Mucosa of descending colon (tissue), 3 donors: ENCODE results near the gene UBE2E1. TPM values are rescaled to one million over a fixed set of nuclear protein-coding genes. Genes with fewer than 3 reads are reported as not detected.
A peak's percentile ranks its signal among the peaks of the same experiment; 100 is the strongest.

Source experiments
- ATAC-seq: fragments of 200-7000 bp; cut with Tn5 transposase; one replicate; pipeline ENCODE4 v1.9.1; 2020; ENCODE audit warnings: mild to moderate bottlenecking, moderate library complexity
- DNase-seq, 3 donors: peaks; one replicate each; pipeline ENCODE4 v3.0.0-alpha.2; 2020
- H3K36me3 ChIP-seq: fragments of 200-600 bp; one replicate; pipeline ENCODE4 v1.8.0; 2021; ENCODE audit warnings: low read depth, mild to moderate bottlenecking
- H3K4me1 ChIP-seq: fragments of 200-600 bp; one replicate; pipeline ENCODE4 v1.8.0; 2021; ENCODE audit warnings: low read depth, mild to moderate bottlenecking
- H3K4me3 ChIP-seq: fragments of 200-600 bp; one replicate; pipeline ENCODE4 v1.8.0; 2021; ENCODE audit warnings: mild to moderate bottlenecking
- H3K9me3 ChIP-seq: fragments of 200-600 bp; one replicate; pipeline ENCODE4 v1.8.0; 2021; ENCODE audit warnings: mild to moderate bottlenecking
- CTCF ChIP-seq: fragments of 200-600 bp; IDR thresholded peaks from one replicate; pipeline ENCODE4 v1.8.0; 2022; ENCODE audit warnings: antibody characterized with exemption, mild to moderate bottlenecking
- intact Hi-C, 2 donors: fragments of 100-400 bp; cut with DNase I in 1 of 2; cut with micrococcal nuclease in 1 of 2; formaldehyde crosslinking; loops; one replicate each; pipeline versions ENCODE4 v1.11.0 to v1.11.1; 2022; cut with DNase I, micrococcal nuclease
- total RNA-seq, 3 donors: library from RNA; stranded (reverse); fragmentation: NEBNext Ultra II Directional in 2 of 3; extraction: Animal tissue kit (Norgen Biotek cat#: 25700) in 2 of 3; gene quantifications; one replicate each; pipeline versions ENCODE4 v1.2.1 to v1.2.4, GENCODE V29; 2021 to 2023
- donor health status: DM: no; HTN: no; CAD: no; lungs with moderate emphysema.
- donor health status: DM: no; HTN: no; CAD: no.
- donor health status: DM: no; HTN: yes; CAD: no.

The UBE2E1 gene
- total RNA-seq, 3 donors from 2014 or later, result 84.7 to 111 (median 86.8) TPM

GRCh38 chr3:23856286-23856685, 50.5 kb downstream of the UBE2E1 start:
- Histone ChIP-seq H3K4me1 (no peaks in the 10 kb centered on the region), H3K9me3 (no peaks in the 10 kb centered on the region), H3K36me3 (no peaks in the 10 kb centered on the region), H3K4me3 (no peak overlapping the region)
- intact Hi-C loops, result no loop called here
- TF ChIP-seq CTCF, result no peak
- DNase-seq, result no peak
- ATAC-seq, result no peak

- Histone ChIP-seq H3K4me1 (no peaks in the 10 kb centered on the region), H3K36me3 (no peaks in the 10 kb centered on the region), H3K4me3 (no peak overlapping the region), H3K9me3 (no peaks in the 10 kb centered on the region)
- ATAC-seq, result peak; percentile 40
- intact Hi-C loops, result no loop called here
- no peak for TF ChIP-seq CTCF
- DNase-seq, result no peak
Measured at GRCh38 chr3:23859012-23859743, 53.4 kb downstream of the UBE2E1 start.

- no peak for TF ChIP-seq CTCF
- no peak for ATAC-seq
- peaks cover under 1% of the 10 kb centered on the region for H3K4me1 ChIP-seq
Measured at GRCh38 chr3:23859839-23860382, 54.2 kb downstream of the UBE2E1 start.

GRCh38 chr3:23861689-23862088, 55.9 kb downstream of the UBE2E1 start:
- no peak for TF ChIP-seq CTCF
- no peak for DNase-seq
- Histone ChIP-seq H3K4me1 (peaks cover 16% of the 10 kb centered on the region), H3K36me3 (no peaks in the 10 kb centered on the region), H3K4me3 (no peak overlapping the region), H3K9me3 (no peaks in the 10 kb centered on the region)
- ATAC-seq, result no peak
- intact Hi-C loops, result no loop called here

More at GRCh38 chr3:23859839-23860382, 54.2 kb downstream of the UBE2E1 start:
- intact Hi-C loops, result no loop called here
- DNase-seq, result no peak
- H3K4me3 ChIP-seq, result no peak overlapping the region
- no peaks in the 10 kb centered on the region for H3K36me3 ChIP-seq
- no peaks in the 10 kb centered on the region for H3K9me3 ChIP-seq

GRCh38 chr3:23863060-23863459, 57.3 kb downstream of the UBE2E1 start:
- Histone ChIP-seq H3K36me3 (no peaks in the 10 kb centered on the region), H3K4me1 (peaks cover 16% of the 10 kb centered on the region), H3K9me3 (no peaks in the 10 kb centered on the region), H3K4me3 (no peak overlapping the region)
- DNase-seq, result no peak
- intact Hi-C loops, result no loop called here
- TF ChIP-seq CTCF, result no peak
- no peak for ATAC-seq
